Head of caudate nucleus (tissue), 42 donors: ENCODE measurements around the gene TCEA2.

Source experiments
- DNase-seq, 42 donors: peaks; one replicate each; pipeline versions ENCODE4 v3.0.0 to v3.0.0-alpha.2; 2020 to 2021; ENCODE audit warnings: mixed read lengths in 7 of 42
- intact Hi-C: fragments of 100-400 bp; cut with DNase I; formaldehyde crosslinking; loops from one replicate; pipeline ENCODE4 v1.15.0; 2022

Gene TCEA2

GRCh38 chr20:64073476-64074183, 10.6 kb downstream of the TCEA2 start:
- no peak for DNase-seq
- intact Hi-C loops, result no loop called here

- DNase-seq, result no peak
- intact Hi-C loops, result no loop called here
Measured at GRCh38 chr20:64074184-64074789, 11.3 kb downstream of the TCEA2 start.

GRCh38 chr20:64074963-64075362, 12.0 kb downstream of the TCEA2 start:
- intact Hi-C loops, result no loop called here
- no peak for DNase-seq

- DNase-seq, result no peak
- intact Hi-C loops, result no loop called here
Measured at GRCh38 chr20:64075556-64075955, 12.6 kb downstream of the TCEA2 start.

DNA sequence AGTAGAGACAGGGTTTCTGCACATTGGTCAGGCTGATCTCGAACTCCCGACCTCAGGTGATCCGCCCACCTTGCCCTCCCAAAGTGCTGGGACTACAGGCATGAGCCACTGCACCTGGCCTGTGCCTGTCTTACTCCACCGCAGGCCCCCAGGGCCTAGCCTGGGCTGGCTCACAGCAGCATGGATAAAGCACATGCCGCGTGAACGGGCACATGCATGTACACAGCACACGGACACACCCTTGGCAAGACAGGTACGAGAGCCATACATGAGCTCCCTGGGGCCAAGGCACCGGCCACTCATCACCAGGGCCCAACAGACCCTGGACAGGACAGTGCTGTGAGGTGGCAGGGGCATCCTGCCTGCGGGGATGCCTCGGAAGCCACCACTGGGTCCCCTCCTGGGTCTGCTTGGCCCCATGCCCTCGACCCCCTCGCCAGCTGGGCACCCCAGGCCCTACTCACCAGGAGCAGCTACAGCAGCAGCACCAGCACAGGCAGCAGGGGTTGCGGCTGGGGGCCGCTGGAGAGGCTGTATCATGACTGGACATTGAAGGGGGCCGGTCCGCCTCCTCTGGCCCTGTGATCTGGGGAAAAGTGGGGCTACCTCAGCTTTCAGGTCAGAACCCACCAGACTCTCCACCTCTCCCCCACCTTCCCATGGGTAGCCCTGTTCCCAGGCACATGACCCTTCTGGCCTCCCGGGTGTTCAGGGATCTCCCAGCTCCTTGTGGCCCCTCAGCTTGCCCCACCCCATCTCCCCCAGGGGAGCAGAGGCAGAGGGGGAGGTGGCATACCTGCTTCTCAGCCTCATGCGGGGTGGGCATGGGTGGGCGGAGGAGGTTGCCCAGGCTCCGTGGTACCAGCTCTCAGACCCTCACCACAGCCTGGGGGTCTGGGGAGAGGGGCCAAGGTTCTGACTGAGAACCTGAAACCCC, 13.3 kb downstream of the TCEA2 start:
- DNase-seq, result no peak
- intact Hi-C loops, result no loop called here

DNA sequence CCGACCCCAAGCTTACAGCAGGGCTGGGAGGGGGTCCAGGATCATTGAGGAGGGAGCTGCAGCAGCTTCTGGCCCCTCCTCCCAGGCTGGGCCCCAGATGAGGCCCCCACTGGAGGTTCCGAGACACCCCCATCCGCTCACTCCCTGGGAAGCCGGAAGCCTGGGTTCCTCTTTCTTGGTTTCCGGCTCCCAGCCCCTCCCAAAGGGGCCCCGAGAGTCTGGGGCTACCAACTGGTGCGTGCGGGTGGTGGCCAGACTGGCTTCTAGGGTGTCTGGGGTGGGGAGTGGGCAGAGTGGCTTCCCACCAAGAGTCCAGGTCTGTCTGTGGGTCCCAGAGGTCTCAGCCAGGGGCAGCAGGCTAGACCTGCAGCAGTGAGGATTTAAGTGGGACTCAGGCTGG, 14.1 kb downstream of the TCEA2 start:
- peak in 11 of 42 donors; percentile 22 to 61 (median 53) for DNase-seq
- intact Hi-C loops, result no loop called here

DNA sequence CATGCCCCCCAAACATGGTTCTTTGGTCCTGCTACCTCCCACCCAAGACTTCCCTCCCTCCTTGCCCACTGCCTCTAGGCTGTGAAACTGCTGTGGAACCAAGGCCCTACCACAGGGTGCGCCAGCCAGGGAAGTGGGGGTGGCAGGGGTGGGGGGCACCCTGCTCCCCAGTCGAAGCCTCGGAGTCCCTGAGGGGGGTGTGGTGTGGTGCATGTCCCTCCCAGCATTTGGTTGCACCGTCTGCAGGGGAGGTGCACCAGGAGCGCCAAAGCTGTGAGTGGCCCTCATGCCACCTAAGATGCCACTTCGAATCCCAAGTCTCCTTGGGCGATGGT, 14.5 kb downstream of the TCEA2 start:
- DNase-seq, result no peak
- intact Hi-C loops, result no loop called here

DNA sequence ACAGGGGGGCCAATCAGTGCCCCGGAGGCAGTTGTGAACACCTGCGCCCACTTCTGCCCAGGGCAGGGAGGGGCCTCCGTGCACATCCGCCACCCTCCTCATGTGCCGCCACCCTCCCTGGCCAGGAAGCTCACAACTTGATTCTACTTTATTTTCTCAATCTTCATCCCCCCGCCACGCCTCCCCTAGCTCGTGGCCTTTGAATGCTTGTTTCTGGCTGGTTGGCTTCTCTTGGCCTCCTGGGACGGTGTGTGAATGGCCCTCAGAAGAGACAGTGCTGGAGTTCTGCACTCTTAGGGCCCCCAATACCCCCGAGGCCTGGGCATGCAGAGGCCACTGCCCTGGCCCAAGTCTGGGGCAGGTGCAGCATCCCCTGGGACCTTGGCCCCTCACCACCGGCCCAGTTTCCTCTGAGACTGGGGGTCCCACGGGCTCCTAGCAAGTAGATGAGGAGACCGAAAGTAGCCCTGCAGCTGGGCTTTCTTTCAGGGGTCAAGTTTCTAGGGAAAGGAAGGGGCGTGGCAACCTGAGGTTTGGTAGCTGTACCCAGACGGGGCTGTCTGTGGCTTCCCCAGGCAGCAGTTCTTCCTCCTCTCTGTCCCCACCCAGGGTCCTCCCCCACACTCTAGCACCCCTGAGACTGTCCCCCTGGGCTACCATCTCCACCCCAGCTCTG, 15.0 kb downstream of the TCEA2 start:
- intact Hi-C loops, result no loop called here
- peak in 2 of 42 donors; percentile 39 to 53 for DNase-seq

- intact Hi-C loops, result no loop called here
- no peak for DNase-seq
Measured at GRCh38 chr20:64078934-64079272, 15.9 kb downstream of the TCEA2 start.

GRCh38 chr20:64079273-64080012, 16.4 kb downstream of the TCEA2 start, which contains the start of gene RGS19:
Gene RGS19 (minus strand): TSS chr20:64079518. CDS start chr20:64076886, 2,632 bp downstream.
- DNase-seq, result peak in 36 of 42 donors; percentile 27 to 79 (median 65)
- intact Hi-C loops, result no loop called here

- no peak for DNase-seq
- intact Hi-C loops, result no loop called here
Measured at GRCh38 chr20:64080013-64080812, 17.2 kb downstream of the TCEA2 start, which contains the start of gene OPRL1. Gene OPRL1 (plus strand): TSS chr20:64080082. CDS start chr20:64092721, 12,639 bp downstream.

- intact Hi-C loops, result no loop called here
- DNase-seq, result no peak
Measured at GRCh38 chr20:64080813-64081623, 18.0 kb downstream of the TCEA2 start.

DNA sequence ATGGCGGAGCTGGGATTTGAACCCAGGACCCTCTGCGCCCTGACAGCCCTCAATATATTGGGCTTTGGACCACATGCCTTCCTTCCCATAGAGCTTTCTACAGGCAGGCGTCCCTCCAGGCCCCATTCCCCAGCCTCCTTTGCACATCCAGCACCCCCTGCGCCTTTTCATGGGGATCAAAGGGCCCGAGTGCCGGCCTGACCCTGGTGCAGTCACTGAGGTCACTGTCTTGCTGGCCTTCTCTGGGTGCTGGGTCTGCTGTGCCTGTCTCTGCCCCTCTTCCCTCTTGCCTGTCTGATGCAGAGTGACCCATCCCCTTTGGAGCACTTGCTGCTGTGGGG, 18.6 kb downstream of the TCEA2 start:
- intact Hi-C loops, result no loop called here
- DNase-seq, result no peak

- no peak for DNase-seq
- intact Hi-C loops, result no loop called here
Measured at GRCh38 chr20:64082126-64082731, 19.2 kb downstream of the TCEA2 start.

DNA sequence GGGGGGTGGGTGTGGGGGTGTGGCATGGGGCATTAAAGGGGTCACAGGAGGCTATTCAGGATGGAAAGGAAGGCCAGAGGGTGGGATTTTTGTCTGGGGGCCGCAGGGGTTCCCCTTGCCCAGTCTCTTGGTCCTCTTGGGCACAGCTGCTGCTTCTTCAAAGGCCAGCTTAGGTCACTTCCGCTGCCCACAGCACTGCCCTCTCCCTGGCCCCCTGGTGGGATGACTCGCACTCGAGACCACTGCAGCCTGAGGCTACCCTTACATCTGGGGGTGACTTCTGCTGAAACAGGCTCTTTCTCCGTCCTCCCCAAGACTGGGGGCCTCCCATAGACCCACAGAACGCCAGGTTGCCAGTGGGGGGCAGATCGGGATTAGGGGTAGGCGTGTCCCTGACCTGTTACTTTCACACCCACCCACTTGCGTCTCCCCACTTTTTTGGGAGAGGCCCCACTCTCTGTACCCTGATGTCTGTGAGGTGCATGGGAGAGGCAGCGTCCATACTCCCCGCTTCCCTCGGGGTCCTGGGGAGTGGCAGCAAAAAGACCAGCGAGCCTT, 19.9 kb downstream of the TCEA2 start:
- intact Hi-C loops, result no loop called here
- DNase-seq, result no peak

DNA sequence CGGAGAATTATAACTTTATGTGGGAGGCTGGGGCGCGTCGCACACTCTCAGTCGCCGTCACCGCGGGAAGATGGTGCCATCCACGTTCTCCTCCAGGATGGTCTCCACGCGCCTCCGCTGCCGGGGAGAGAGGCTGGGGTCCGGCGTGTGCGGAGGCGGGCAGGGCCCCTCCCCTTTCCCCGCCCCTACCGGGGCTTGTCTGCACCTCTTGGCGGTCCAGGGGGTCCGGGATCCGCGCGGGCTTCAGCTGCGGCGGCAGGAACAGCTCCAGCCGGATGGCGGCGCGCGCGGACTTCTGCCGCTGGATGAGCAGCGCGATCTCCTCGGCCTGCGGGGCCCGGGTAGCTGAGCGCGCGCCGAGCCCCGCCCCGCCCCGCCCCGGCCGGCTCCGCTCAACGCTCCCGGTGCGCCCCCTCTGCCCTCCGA, 20.4 kb downstream of the TCEA2 start:
- intact Hi-C loops, result no loop called here
- DNase-seq, result peak; percentile 32 to 93 (median 82)
